Measurements from ENCODE around the gene DPEP1. TPM values are rescaled to one million over a fixed set of nuclear protein-coding genes. Genes with fewer than 3 reads are reported as not detected.

The DPEP1 gene
- total RNA-seq = 1 to 10 TPM in 1 of 2 donors, under 1 TPM in 1; 0.88 to 3.2 TPM
- polyA plus RNA-seq (2013, experiment 1 of 2) = 1.8 TPM
- polyA plus RNA-seq (2013, experiment 2 of 2) = 1.0 TPM
- long read RNA-seq, experiment 1 = 0 reads
- long read RNA-seq, experiment 2, partial matches to known transcripts = 1 of 4 reads
- long read RNA-seq, experiment 2, other reads (novel, unspliced or antisense) = 3 of 4 reads
- long read RNA-seq, experiment 3, partial matches to known transcripts = 1 of 6 reads
- long read RNA-seq, experiment 3, other reads (novel, unspliced or antisense) = 5 of 6 reads
- long read RNA-seq, experiment 4, partial matches to known transcripts = 2 of 9 reads
- long read RNA-seq, experiment 4, other reads (novel, unspliced or antisense) = 7 of 9 reads

- Histone ChIP-seq H3K4me1 (ENCODE audit: control insufficient read depth, insufficient read depth, low read length) (peaks cover 7% of the 10 kb centered on the region), H3K4me3 (ENCODE audit: low read length) (no peak within 1 kb of the TSS), H3K9ac (ENCODE audit: extremely low read depth, low read length, poor library complexity, severe bottlenecking) (no peak within 1 kb of the TSS), H3K9me3 (ENCODE audit: control insufficient read depth, low read length) (no peaks in the 10 kb centered on the region), H3K36me3 (ENCODE audit: control insufficient read depth, insufficient read depth, low read length) (no peaks in the 10 kb centered on the region), H3K27ac (ENCODE audit: low read depth, low read length) (no peak within 1 kb of the TSS), H3K27me3 (ENCODE audit: control insufficient read depth, insufficient read depth, low read length, poor library complexity, severe bottlenecking) (no peaks in the 10 kb centered on the region)
- peaks cover 2% of the 10 kb centered on the region for H3K9me3 Mint-ChIP-seq
- peak; percentile 70 for DNase-seq
- no peaks in the 10 kb centered on the region for H3K36me3 Mint-ChIP-seq (ENCODE audit: low read depth)
- no peaks in the 10 kb centered on the region for H3K27me3 Mint-ChIP-seq (ENCODE audit: insufficient read depth)
- H3K4me1 Mint-ChIP-seq = peaks cover 11% of the 10 kb centered on the region
- H3K27ac Mint-ChIP-seq = peak within 1 kb of the TSS; percentile 26
- H3K4me3 Mint-ChIP-seq = no peak within 1 kb of the TSS
- WGBS, 2 experiments (ENCODE audit: insufficient coverage in 1 of 2, insufficient read length in 1 of 2) = 88 to 90% methylated on average over 8 to 19 of the region's 19 CpGs
- no peak for TF ChIP-seq CTCF (conservative IDR thresholded peaks at IDR 0.05)
Measured at GRCh38 chr16:89613231-89613953, at the start of gene DPEP1. TSS of gene DPEP1 (plus strand) at chr16:89613642. CDS start at chr16:89630411, 16,769 bp downstream.

- WGBS, 2 experiments (ENCODE audit: insufficient coverage in 1 of 2, insufficient read length in 1 of 2) = 78 to 87% methylated on average over 19 to 22 of the region's 22 CpGs
- H3K4me3 ChIP-seq (ENCODE audit: low read length) = peak overlapping the region; percentile 87
- Mint-ChIP-seq H3K27ac (peak overlapping the region; percentile 79), H3K36me3 (ENCODE audit: low read depth) (peaks cover 35% of the 10 kb centered on the region), H3K4me3 (peak overlapping the region; percentile 94), H3K4me1 (peaks cover 55% of the 10 kb centered on the region), H3K9me3 (no peaks in the 10 kb centered on the region), H3K27me3 (ENCODE audit: insufficient read depth) (peaks cover 9% of the 10 kb centered on the region)
- H3K36me3 ChIP-seq (ENCODE audit: control insufficient read depth, insufficient read depth, low read length) = peaks cover 41% of the 10 kb centered on the region
- H3K27me3 ChIP-seq (ENCODE audit: control insufficient read depth, insufficient read depth, low read length, poor library complexity, severe bottlenecking) = no peaks in the 10 kb centered on the region
- peak; percentile 80 for DNase-seq
- H3K9me3 ChIP-seq (ENCODE audit: control insufficient read depth, low read length) = no peaks in the 10 kb centered on the region
- no peak for TF ChIP-seq CTCF (conservative IDR thresholded peaks at IDR 0.05)
- no peak overlapping the region for H3K27ac ChIP-seq (ENCODE audit: low read depth, low read length)
- H3K4me1 ChIP-seq (ENCODE audit: control insufficient read depth, insufficient read depth, low read length) = peaks cover 14% of the 10 kb centered on the region
- peak overlapping the region; percentile 25 for H3K9ac ChIP-seq (ENCODE audit: extremely low read depth, low read length, poor library complexity, severe bottlenecking)
Measured at GRCh38 chr16:89564476-89565255, 48.8 kb upstream of the DPEP1 start.

- H3K36me3 ChIP-seq (ENCODE audit: control insufficient read depth, insufficient read depth, low read length) = peaks cover 41% of the 10 kb centered on the region
- peaks cover 14% of the 10 kb centered on the region for H3K4me1 ChIP-seq (ENCODE audit: control insufficient read depth, insufficient read depth, low read length)
- H3K4me3 ChIP-seq (ENCODE audit: low read length) = no peak overlapping the region
- no peaks in the 10 kb centered on the region for H3K27me3 ChIP-seq (ENCODE audit: control insufficient read depth, insufficient read depth, low read length, poor library complexity, severe bottlenecking)
- Mint-ChIP-seq H3K4me3 (peak overlapping the region; percentile 94), H3K36me3 (ENCODE audit: low read depth) (peaks cover 35% of the 10 kb centered on the region), H3K4me1 (peaks cover 53% of the 10 kb centered on the region), H3K27ac (peak overlapping the region; percentile 79), H3K9me3 (no peaks in the 10 kb centered on the region), H3K27me3 (ENCODE audit: insufficient read depth) (peaks cover 9% of the 10 kb centered on the region)
- H3K9ac ChIP-seq (ENCODE audit: extremely low read depth, low read length, poor library complexity, severe bottlenecking) = no peak overlapping the region
- no peak for TF ChIP-seq CTCF (conservative IDR thresholded peaks at IDR 0.05)
- 44 to 59% methylated on average over 1 to 3 of the region's 3 CpGs for WGBS, 2 experiments (ENCODE audit: insufficient coverage in 1 of 2, insufficient read length in 1 of 2)
- H3K9me3 ChIP-seq (ENCODE audit: control insufficient read depth, low read length) = no peaks in the 10 kb centered on the region
- no peak overlapping the region for H3K27ac ChIP-seq (ENCODE audit: low read depth, low read length)
- peak; percentile 90 for DNase-seq
Measured at GRCh38 chr16:89565256-89565505, 48.3 kb upstream of the DPEP1 start.
